Urinary bladder (tissue), 4 donors: Measurements from ENCODE around the gene NRROS. TPM values are rescaled to one million over a fixed set of nuclear protein-coding genes. Genes with fewer than 3 reads are reported as not detected.
A peak's percentile ranks its signal among the peaks of the same experiment; 100 is the strongest.
"Not testable (repeated sequence)": the region's sequence is repeated elsewhere in the genome, so short reads cannot be mapped to it uniquely, and the experiment has no call there.

ENCODE experiments used
- DNase-seq: peaks from one replicate; pipeline ENCODE4 v3.0.0-alpha.2; 2015; ENCODE audit errors: extremely low spot score
- H3K27ac ChIP-seq: one replicate; pipeline ENCODE4 v1.5.1; 2013; ENCODE audit warnings: low read depth, mild to moderate bottlenecking, moderate library complexity
- H3K36me3 ChIP-seq: one replicate; pipeline ENCODE4 v1.6.1; 2013; ENCODE audit warnings: mild to moderate bottlenecking, moderate library complexity; ENCODE audit not compliant: insufficient read depth
- H3K4me1 ChIP-seq: one replicate; pipeline ENCODE4 v1.6.1; 2013; ENCODE audit warnings: mild to moderate bottlenecking, moderate library complexity; ENCODE audit not compliant: insufficient read depth
- H3K4me3 ChIP-seq: one replicate; pipeline ENCODE4 v1.5.1; 2013; ENCODE audit warnings: low read depth, low read length
- WGBS: extraction: QIAGEN DNeasy Blood & Tissue Kit; methylation state at CpG from one replicate; pipeline ENCODE4 v1.1.7; 2013; 5-methylcytosine and 5-hydroxymethylcytosine counted together
- polyA plus RNA-seq: library from polyadenylated mRNA; stranded (reverse); fragments of 200-250 nt; gene quantifications from one replicate; pipeline ENCODE4 v1.2.3, GENCODE V29; 2013
- total RNA-seq: library from RNA; depleted of rRNA; stranded (reverse); fragments of >200 nt; gene quantifications from one replicate; pipeline ENCODE4 v1.2.3, GENCODE V29; 2014
- donor health status: healthy with polysubstance abuse.
- donor health status: healthy.

The NRROS gene
- total and polyA plus RNA-seq, 2 donors, result 4.1 to 7.2 TPM

- H3K27ac ChIP-seq, H3K4me1 ChIP-seq, DNase-seq, H3K36me3 ChIP-seq, H3K4me3 ChIP-seq: not testable (repeated sequence)
- WGBS, result 92% methylated on average over 6 of the region's 6 CpGs
These were observed 24.3 kb upstream of the NRROS start for GRCh38 chr3:196615234-196615633.

- no peak overlapping the region for H3K4me3 ChIP-seq
- no peaks in the 10 kb centered on the region for H3K4me1 ChIP-seq
- no peaks in the 10 kb centered on the region for H3K36me3 ChIP-seq
- WGBS, result 64% methylated on average over 5 of the region's 5 CpGs
- H3K27ac ChIP-seq, result no peak overlapping the region
- no peak for DNase-seq
These were observed 22.2 kb upstream of the NRROS start for GRCh38 chr3:196617256-196617655.

GRCh38 chr3:196619223-196619622, 20.3 kb upstream of the NRROS start:
- Histone ChIP-seq H3K27ac (no peak overlapping the region), H3K36me3 (no peaks in the 10 kb centered on the region), H3K4me3 (no peak overlapping the region), H3K4me1 (no peaks in the 10 kb centered on the region)
- WGBS, result 21% methylated on average over 5 of the region's 5 CpGs
- DNase-seq, result no peak

GRCh38 chr3:196619627-196620026, 19.9 kb upstream of the NRROS start:
- 39% methylated on average over 2 of the region's 5 CpGs for WGBS
- not testable (repeated sequence) for H3K4me3 ChIP-seq, H3K36me3 ChIP-seq, H3K4me1 ChIP-seq, DNase-seq, H3K27ac ChIP-seq

- H3K4me1 ChIP-seq, result no peaks in the 10 kb centered on the region
- WGBS, result 62% methylated on average over 10 of the region's 10 CpGs
These were observed 19.3 kb upstream of the NRROS start for GRCh38 chr3:196620161-196620604.

GRCh38 chr3:196620684-196621083, 18.8 kb upstream of the NRROS start:
- 74% methylated on average over 2 of the region's 2 CpGs for WGBS
- Histone ChIP-seq H3K4me1 (no peaks in the 10 kb centered on the region), H3K27ac (no peak overlapping the region), H3K36me3 (no peaks in the 10 kb centered on the region), H3K4me3 (no peak overlapping the region)
- no peak for DNase-seq

More at GRCh38 chr3:196620161-196620604, 19.3 kb upstream of the NRROS start:
- Histone ChIP-seq H3K4me3 (no peak overlapping the region), H3K27ac (no peak overlapping the region), H3K36me3 (no peaks in the 10 kb centered on the region)
- DNase-seq, result no peak

- H3K36me3 ChIP-seq, result no peaks in the 10 kb centered on the region
- WGBS, result 91% methylated on average over 10 of the region's 10 CpGs
- DNase-seq, result no peak
- H3K4me3 ChIP-seq, result no peak overlapping the region
- H3K4me1 ChIP-seq, result no peaks in the 10 kb centered on the region
- H3K27ac ChIP-seq, result no peak overlapping the region
These were observed 17.9 kb upstream of the NRROS start for GRCh38 chr3:196621611-196622010.

- H3K4me1 ChIP-seq, result no peaks in the 10 kb centered on the region
- H3K4me3 ChIP-seq, result no peak overlapping the region
- H3K36me3 ChIP-seq, result no peaks in the 10 kb centered on the region
- 77% methylated on average over 12 of the region's 12 CpGs for WGBS
- no peak overlapping the region for H3K27ac ChIP-seq
- no peak for DNase-seq
These were observed 15.3 kb upstream of the NRROS start for GRCh38 chr3:196624067-196624790.

GRCh38 chr3:196624907-196625306, 14.6 kb upstream of the NRROS start:
- no peak for DNase-seq
- Histone ChIP-seq H3K4me1 (no peaks in the 10 kb centered on the region), H3K36me3 (no peaks in the 10 kb centered on the region), H3K27ac (no peak overlapping the region), H3K4me3 (no peak overlapping the region)
- 92% methylated on average over 16 of the region's 16 CpGs for WGBS

- Histone ChIP-seq H3K4me3 (no peak overlapping the region), H3K36me3 (no peaks in the 10 kb centered on the region), H3K4me1 (no peaks in the 10 kb centered on the region), H3K27ac (no peak overlapping the region)
- DNase-seq, result no peak
- WGBS, result 87% methylated on average over 6 of the region's 6 CpGs
These were observed 14.2 kb upstream of the NRROS start for GRCh38 chr3:196625331-196625730.

- 90% methylated on average over 8 of the region's 8 CpGs for whole genome bisulfite sequencing
- DNase-seq, result no peak
- H3K4me1 ChIP-seq, result no peaks in the 10 kb centered on the region
- H3K36me3 ChIP-seq, result no peaks in the 10 kb centered on the region
- no peak overlapping the region for H3K27ac ChIP-seq
- no peak overlapping the region for H3K4me3 ChIP-seq
These were observed 11.6 kb upstream of the NRROS start for GRCh38 chr3:196627918-196628231.

GRCh38 chr3:196629228-196629627, 10.3 kb upstream of the NRROS start:
- H3K27ac ChIP-seq, result no peak overlapping the region
- DNase-seq, result no peak
- H3K4me3 ChIP-seq, result no peak overlapping the region
- 87% methylated on average over 2 of the region's 2 CpGs for WGBS
- no peaks in the 10 kb centered on the region for H3K4me1 ChIP-seq
- no peaks in the 10 kb centered on the region for H3K36me3 ChIP-seq

GRCh38 chr3:196631682-196632045, 7.8 kb upstream of the NRROS start:
- H3K36me3 ChIP-seq, result no peaks in the 10 kb centered on the region
- H3K27ac ChIP-seq, result no peak overlapping the region
- no peak for DNase-seq
- H3K4me3 ChIP-seq, result peak overlapping the region; percentile 57
- H3K4me1 ChIP-seq, result no peaks in the 10 kb centered on the region
- WGBS, result 21% methylated on average over 5 of the region's 5 CpGs

GRCh38 chr3:196632046-196632751, 7.3 kb upstream of the NRROS start:
- under 1% methylated on average over 43 of the region's 43 CpGs for WGBS

More at GRCh38 chr3:196632046-196632751, 7.3 kb upstream of the NRROS start:
- no peaks in the 10 kb centered on the region for H3K4me1 ChIP-seq
- peak overlapping the region; percentile 75 for H3K27ac ChIP-seq
- peak; percentile 54 for DNase-seq
- peak overlapping the region; percentile 57 for H3K4me3 ChIP-seq
- H3K36me3 ChIP-seq, result no peaks in the 10 kb centered on the region
